Endothelial cell of umbilical vein (primary cell): ENCODE results near the gene UBC. TPM values are rescaled to one million over a fixed set of nuclear protein-coding genes. Genes with fewer than 3 reads are reported as not detected.
"Not testable (repeated sequence)": the region's sequence is repeated elsewhere in the genome, so short reads cannot be mapped to it uniquely, and the experiment has no call there.

Experiments used
- BruUV-seq: library from RNA; stranded (reverse); fragments of 400-500 nt; replicated peaks from 2 replicates; lab custom pipeline; 2021; lab: Mats Ljungman, UMichigan
- CTCF ChIA-PET: fragments of 300-600, 350-600 bp; sonication (Branson Sonifier 250); formaldehyde crosslinking; loops from one replicate; lab custom pipeline; 2021; ENCODE audit warnings: antibody characterized with exemption, inconsistent platforms; lab: Charles Lee
- POLR2A ChIA-PET: fragments of 300-600, 350-600 bp; sonication (Branson Sonifier 250); formaldehyde crosslinking; loops from one replicate; lab custom pipeline; 2021; ENCODE audit warnings: antibody characterized with exemption, inconsistent platforms; lab: Charles Lee
- DNase-seq: peaks from one replicate; pipeline ENCODE4 v3.0.0-alpha.2; 2011; ENCODE audit warnings: low read depth, low spot score
- FAIRE-seq: peaks from 2 replicates; lab custom pipeline; 2011; peaks lifted over from hg19 to GRCh38; lab: Jason Lieb, UNC
- H2AFZ ChIP-seq: 2 replicates; pipeline ENCODE4 v1.6.0; 2012; ENCODE audit warnings: low read depth, low read length, control low read depth, inconsistent platforms
- H3K27ac ChIP-seq: 2 replicates; pipeline ENCODE4 v1.5.1; 2011; ENCODE audit warnings: low read depth, mild to moderate bottlenecking, control low read depth, low read length, moderate library complexity; ENCODE audit not compliant: insufficient read depth
- H3K27me3 ChIP-seq, 2 experiments: 2 replicates each; pipeline versions ENCODE4 v1.6.0 to v1.6.1; 2011; ENCODE audit warnings: low read length in 2 of 2, mixed read lengths in 1 of 2; ENCODE audit not compliant: control insufficient read depth in 2 of 2, insufficient read depth in 2 of 2
- H3K36me3 ChIP-seq, 2 experiments: 2 replicates in 1 of 2; 3 replicates in 1 of 2; pipeline ENCODE4 v1.5.1; 2011; ENCODE audit warnings: low read length in 2 of 2, mild to moderate bottlenecking in 1 of 2, moderate library complexity in 1 of 2; ENCODE audit not compliant: control insufficient read depth in 2 of 2, insufficient read depth in 2 of 2; ENCODE audit errors: extremely low read depth in 1 of 2
- H3K4me1 ChIP-seq: 3 replicates; pipeline ENCODE4 v1.5.1; 2011; ENCODE audit warnings: mild to moderate bottlenecking, low read length; ENCODE audit not compliant: control insufficient read depth, insufficient read depth; ENCODE audit errors: extremely low read depth
- H3K4me2 ChIP-seq: 2 replicates; pipeline ENCODE4 v1.6.1; 2011; ENCODE audit warnings: low read length, control low read depth, mixed read lengths; ENCODE audit not compliant: insufficient read depth
- H3K4me3 ChIP-seq, 3 experiments: fragments of 200-600 bp in 1 of 3; sonication (generic), shearing (Covaris generic) in 1 of 3; replicated peaks in 1 of 3; 2 replicates each; pipeline ENCODE4 v1.5.1; 2011 to 2016; ENCODE audit warnings: control low read depth in 3 of 3, low read length in 3 of 3, mild to moderate bottlenecking in 2 of 3, inconsistent platforms in 1 of 3, low read depth in 1 of 3, moderate library complexity in 1 of 3; ENCODE audit not compliant: insufficient read depth in 1 of 3
- H3K79me2 ChIP-seq: 2 replicates; pipeline ENCODE4 v1.6.0; 2012; ENCODE audit warnings: low read length, inconsistent platforms; ENCODE audit not compliant: control insufficient read depth, insufficient read depth
- H3K9ac ChIP-seq: replicated peaks from 2 replicates; pipeline ENCODE3; 2011; ENCODE audit warnings: low read length, control low read depth; ENCODE audit not compliant: insufficient read depth; ENCODE audit errors: extremely low read depth
- H3K9me1 ChIP-seq: replicated peaks from 3 replicates; pipeline ENCODE4 v1.6.0; 2011; ENCODE audit warnings: mild to moderate bottlenecking, low read length; ENCODE audit not compliant: control insufficient read depth, insufficient read depth; ENCODE audit errors: extremely low read depth
- H3K9me3 ChIP-seq: replicated peaks from 2 replicates; pipeline ENCODE4 v1.5.1; 2012; ENCODE audit warnings: low read length, inconsistent platforms; ENCODE audit not compliant: control insufficient read depth, insufficient read depth
- H4K20me1 ChIP-seq: replicated peaks from 2 replicates; pipeline ENCODE3; 2011; ENCODE audit warnings: mild to moderate bottlenecking, low read length; ENCODE audit not compliant: control insufficient read depth, insufficient read depth; ENCODE audit errors: extremely low read depth
- GATA2 ChIP-seq: IDR thresholded peaks from 2 replicates; pipeline ENCODE4 v1.7.0; 2011; ENCODE audit warnings: low read depth, mild to moderate bottlenecking, moderate library complexity, mixed read lengths, low read length; ENCODE audit not compliant: insufficient read length, insufficient read depth
- POLR2A ChIP-seq: IDR thresholded peaks from 2 replicates; pipeline ENCODE4 v1.6.1; 2012; ENCODE audit warnings: low read depth, mild to moderate bottlenecking, control low read depth, low read length
- dilution Hi-C: fragments of 300-500 bp; cut with MboI; formaldehyde crosslinking; loops from one replicate; pipeline ENCODE4 v1.15.0; 2019; ENCODE audit warnings: low sequenced_read_pairs; ENCODE audit not compliant: extremely low pct_ligation_motif_present
- intact Hi-C: fragments of 100-400 bp; cut with micrococcal nuclease; formaldehyde crosslinking; loops from one replicate; pipeline ENCODE4 v1.10.0; 2022
- polyA plus RNA-seq, 4 experiments: library from polyadenylated mRNA; depleted of rRNA in 3 of 4; stranded (reverse) in 3 of 4; unstranded in 1 of 4; fragments of >200 nt; gene quantifications; 2 replicates each; pipeline versions ENCODE4 v1.2.1 to v1.2.3, GENCODE V29; 2011 to 2012; ENCODE audit warnings: missing spikeins in 1 of 4
- total RNA-seq: library from RNA; stranded (reverse); gene quantifications from 2 replicates; pipeline ENCODE4 v1.2.3, GENCODE V29; 2021
- TF ChIP-seq, protein P1 (sequence below), 2 donors: IDR thresholded peaks; 1 replicate in 1 of 2; 2 replicates in 1 of 2; pipeline ENCODE4 v1.5.1; 2011; ENCODE audit warnings: low read length in 2 of 2, mild to moderate bottlenecking in 2 of 2, moderate library complexity in 2 of 2, control low read depth in 1 of 2, inconsistent platforms in 1 of 2, low read depth in 1 of 2; ENCODE audit not compliant: insufficient read depth in 1 of 2; ENCODE audit errors: extremely low read depth in 1 of 2

UBC gene
- total and polyA plus RNA-seq, 2 donors (not counting 3 experiments of a cell fraction or from before 2014, with no cell fraction given), result 875 to 1,305 TPM

DNA sequence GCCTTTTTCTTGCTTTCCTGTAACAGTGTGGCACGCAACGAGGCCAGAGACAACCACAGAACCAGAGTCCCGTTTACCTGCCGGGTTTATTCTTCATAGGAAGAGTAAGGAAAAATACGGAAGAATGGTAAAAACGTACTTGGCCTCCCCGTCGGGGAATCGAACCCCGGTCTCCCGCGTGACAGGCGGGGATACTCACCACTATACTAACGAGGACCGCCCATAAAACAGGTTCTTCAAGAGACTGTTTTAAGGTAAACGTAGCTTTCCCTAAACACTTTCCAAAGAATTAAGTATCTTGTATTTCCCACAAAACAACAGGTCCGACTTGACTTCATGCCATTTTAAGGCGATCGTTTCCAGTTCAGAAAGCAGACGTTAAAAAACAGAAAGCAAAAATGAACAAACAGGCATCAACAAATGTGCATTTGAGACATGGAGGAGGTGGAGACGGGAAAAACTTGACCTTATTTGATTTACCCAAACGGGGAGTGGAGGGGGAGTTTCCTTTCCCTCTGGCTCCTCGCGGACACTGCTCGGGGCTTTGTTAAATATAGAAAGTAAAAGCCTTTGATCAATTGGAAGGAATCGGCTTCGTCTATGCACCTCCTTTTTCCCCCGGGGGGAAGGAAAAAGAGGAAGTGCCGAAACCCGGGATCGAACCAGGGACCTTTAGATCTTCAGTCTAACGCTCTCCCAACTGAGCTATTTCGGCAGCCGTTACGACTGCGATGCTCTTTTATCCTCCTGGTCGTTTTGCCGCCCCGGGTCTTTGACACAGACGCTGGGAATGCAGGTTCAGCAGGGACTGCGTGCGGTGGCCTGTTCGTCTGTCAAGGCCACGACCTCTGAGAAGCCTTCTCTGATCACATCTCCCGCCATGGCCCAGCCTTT lies 13.0 kb upstream of the UBC start:
- ChIA-PET POLR2A (interaction anchor here (1.2 to 3.2 kb wide), 6 partner anchors 9 to 13 kb away, joined by 3 to 26 read pairs (median 7); partner anchors contain the start of gene UBC), CTCF (interaction anchor here (1.0 to 2.5 kb wide), 7 partner anchors 8 to 21 kb away, joined by 3 to 20 read pairs (median 7); no protein-coding TSS in a partner anchor)
- Histone ChIP-seq H3K9me1 (no peaks in the 10 kb centered on the region), H2AFZ (peak overlapping the region; percentile 40), H3K4me3 (peak overlapping the region; percentile 55 to 85 (median 74)), H3K27ac (peak overlapping the region; percentile 93), H3K9me3 (no peaks in the 10 kb centered on the region), H3K4me2 (peak overlapping the region; percentile 83), H4K20me1 (no peaks in the 10 kb centered on the region), H3K36me3 (no peaks in the 10 kb centered on the region), H3K79me2 (no peaks in the 10 kb centered on the region), H3K4me1 (peaks cover 14% of the 10 kb centered on the region), H3K9ac (peak overlapping the region; percentile 92), H3K27me3 (no peaks in the 10 kb centered on the region)
- intact Hi-C loops, result loop anchor here (1.0 to 5.0 kb wide), 3 partner anchors 10 to 360 kb away; partner anchors contain the start of gene NCOR2
- dilution Hi-C loops, result no loop called here
- TF ChIP-seq POLR2A (peak; percentile 21), GATA2 (peak; percentile 46)
- TF ChIP-seq, protein P1, sequence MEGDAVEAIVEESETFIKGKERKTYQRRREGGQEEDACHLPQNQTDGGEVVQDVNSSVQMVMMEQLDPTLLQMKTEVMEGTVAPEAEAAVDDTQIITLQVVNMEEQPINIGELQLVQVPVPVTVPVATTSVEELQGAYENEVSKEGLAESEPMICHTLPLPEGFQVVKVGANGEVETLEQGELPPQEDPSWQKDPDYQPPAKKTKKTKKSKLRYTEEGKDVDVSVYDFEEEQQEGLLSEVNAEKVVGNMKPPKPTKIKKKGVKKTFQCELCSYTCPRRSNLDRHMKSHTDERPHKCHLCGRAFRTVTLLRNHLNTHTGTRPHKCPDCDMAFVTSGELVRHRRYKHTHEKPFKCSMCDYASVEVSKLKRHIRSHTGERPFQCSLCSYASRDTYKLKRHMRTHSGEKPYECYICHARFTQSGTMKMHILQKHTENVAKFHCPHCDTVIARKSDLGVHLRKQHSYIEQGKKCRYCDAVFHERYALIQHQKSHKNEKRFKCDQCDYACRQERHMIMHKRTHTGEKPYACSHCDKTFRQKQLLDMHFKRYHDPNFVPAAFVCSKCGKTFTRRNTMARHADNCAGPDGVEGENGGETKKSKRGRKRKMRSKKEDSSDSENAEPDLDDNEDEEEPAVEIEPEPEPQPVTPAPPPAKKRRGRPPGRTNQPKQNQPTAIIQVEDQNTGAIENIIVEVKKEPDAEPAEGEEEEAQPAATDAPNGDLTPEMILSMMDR (IDR thresholded peaks at IDR 0.05; ENCODE audit: extremely low read depth in 1 of 2, insufficient read depth in 1 of 2, low read depth in 1 of 2, low read length in 2 of 2), result no peak
- no TSS peak for BruUV-seq
- FAIRE-seq, result peak; percentile 77
- peak; percentile 95 for DNase-seq

DNA sequence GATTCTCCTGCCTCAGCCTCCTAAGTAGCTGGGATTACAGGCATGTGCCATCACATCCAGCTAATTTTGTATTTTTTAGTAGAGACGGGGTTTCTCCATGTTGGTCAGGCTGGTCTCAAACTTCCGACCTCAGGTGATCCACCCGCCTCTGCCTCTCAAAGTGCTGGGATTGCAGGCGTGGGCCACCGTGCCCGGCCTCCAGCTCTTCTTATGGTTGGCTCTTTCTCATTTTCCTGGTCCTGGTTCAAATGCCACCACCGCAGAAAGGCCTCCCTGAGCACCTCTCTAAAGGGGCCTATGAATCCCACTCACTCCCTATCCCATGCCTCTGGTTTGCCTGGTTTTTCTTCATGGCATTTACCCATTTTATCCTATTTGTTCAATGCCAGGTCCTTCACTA lies 11.3 kb upstream of the UBC start:
- H3K36me3 ChIP-seq, dilution Hi-C loops, H3K9me1 ChIP-seq, H2AFZ ChIP-seq, H4K20me1 ChIP-seq, H3K4me2 ChIP-seq, FAIRE-seq, BruUV-seq, DNase-seq, H3K4me3 ChIP-seq, H3K9me3 ChIP-seq, H3K27me3 ChIP-seq, H3K79me2 ChIP-seq, H3K27ac ChIP-seq, H3K9ac ChIP-seq: not testable (repeated sequence)
- ChIA-PET CTCF (interaction anchor here (0.9 to 1.6 kb wide), 2 partner anchors 14 to 19 kb away, joined by 3 read pairs; no protein-coding TSS in a partner anchor), POLR2A (interaction anchor here (0.8 to 1.1 kb wide), 2 partner anchors 9 to 11 kb away, joined by 3 to 5 read pairs; partner anchors contain the start of gene UBC)
- intact Hi-C loops, result loop anchor here (5.0 kb wide), 1 partner anchor 358 kb away; the partner anchor contains the start of gene NCOR2
- peaks cover 25% of the 10 kb centered on the region for H3K4me1 ChIP-seq
